Activated CD4-positive, alpha-beta memory T cell treated with anti-CD3 and anti-CD28 coated beads, Interleukin-2, amount 10 ng/mL, durations not matched to agents 7 days and 5 days (primary cell): ENCODE data around the gene CNTNAP2. TPM values are rescaled to one million over a fixed set of nuclear protein-coding genes. Genes with fewer than 3 reads are reported as not detected.
"Not testable (repeated sequence)": the region's sequence is repeated elsewhere in the genome, so short reads cannot be mapped to it uniquely, and the experiment has no call there.

Source experiments
- CTCF ChIA-PET: fragments of 350-600 bp; sonication (Branson Sonifier 250); formaldehyde crosslinking; loops from one replicate; lab custom pipeline; 2021; ENCODE audit warnings: antibody characterized with exemption, inconsistent platforms; lab: Charles Lee
- POLR2A ChIA-PET: fragments of 350-600 bp; sonication (Branson Sonifier 250); formaldehyde crosslinking; loops from one replicate; lab custom pipeline; 2021; ENCODE audit warnings: antibody characterized with exemption; lab: Charles Lee
- DNase-seq: peaks from one replicate; pipeline ENCODE4 v3.0.0-alpha.2; 2020
- H3K27ac Mint-ChIP-seq: one replicate; pipeline ENCODE4 v1.8.0; 2021; ENCODE audit warnings: mild to moderate bottlenecking, mixed read lengths
- H3K27me3 Mint-ChIP-seq: one replicate; pipeline ENCODE4 v1.8.0; 2021; ENCODE audit warnings: mixed read lengths
- H3K36me3 Mint-ChIP-seq: one replicate; pipeline ENCODE4 v1.8.0; 2021; ENCODE audit warnings: low read depth, mixed read lengths
- H3K4me1 Mint-ChIP-seq: one replicate; pipeline ENCODE4 v1.8.0; 2021; ENCODE audit warnings: mixed read lengths
- H3K4me3 Mint-ChIP-seq: one replicate; pipeline ENCODE4 v1.8.0; 2021; ENCODE audit warnings: mild to moderate bottlenecking, mixed read lengths
- H3K9me3 Mint-ChIP-seq: one replicate; pipeline ENCODE4 v1.8.0; 2021; ENCODE audit warnings: mixed read lengths
- total RNA-seq, 2 experiments: library from RNA; stranded (reverse); gene quantifications; one replicate each; pipeline ENCODE4 v1.2.3, GENCODE V29; 2021

The CNTNAP2 gene
- total RNA-seq, 2 experiments from 2014 or later = not detected

DNA sequence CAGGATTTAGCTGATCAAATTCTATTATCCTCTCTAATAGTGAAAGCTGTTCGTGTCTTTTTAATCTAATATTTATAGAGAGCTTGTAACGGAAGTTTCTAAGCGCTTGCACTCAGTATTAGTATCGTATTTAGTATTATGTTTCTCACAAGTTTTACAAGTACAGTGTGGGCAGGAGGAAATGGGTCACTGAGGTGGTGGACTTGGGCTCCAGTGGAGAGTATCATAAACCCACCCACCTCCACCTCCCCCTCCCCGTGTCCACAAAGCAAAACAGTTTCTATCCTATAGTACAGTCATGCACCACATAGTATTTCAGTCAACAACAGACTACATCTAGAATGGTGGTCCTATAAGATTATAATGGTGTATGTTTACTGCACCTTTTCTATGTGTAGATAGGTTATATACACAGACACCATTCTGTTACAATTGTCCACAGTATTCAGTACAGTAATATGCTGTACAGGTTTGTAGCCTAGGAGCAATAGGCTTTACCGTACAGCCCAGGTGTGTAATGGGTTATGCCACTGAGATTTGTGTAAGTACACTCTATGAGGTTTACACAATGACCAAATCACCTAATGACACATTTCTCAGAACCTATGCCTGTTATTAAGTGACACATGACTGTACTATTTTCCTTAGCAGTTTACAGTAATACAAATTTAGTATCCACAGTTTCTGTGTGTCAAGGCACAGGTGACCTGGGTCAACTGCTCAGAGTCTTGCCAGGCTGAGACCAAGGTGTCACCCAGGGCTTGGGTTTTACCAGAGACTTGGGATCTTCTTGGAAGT is 1452.7 kb downstream of the CNTNAP2 start:
- ChIA-PET CTCF (no interaction called here), POLR2A (no interaction called here)
- H3K4me3 Mint-ChIP-seq = no peak overlapping the region
- H3K9me3 Mint-ChIP-seq = peaks cover 12% of the 10 kb centered on the region
- no peak for DNase-seq
- H3K27me3 Mint-ChIP-seq = no peaks in the 10 kb centered on the region
- H3K27ac Mint-ChIP-seq = no peak overlapping the region
- no peaks in the 10 kb centered on the region for H3K36me3 Mint-ChIP-seq
- H3K4me1 Mint-ChIP-seq = no peaks in the 10 kb centered on the region

GRCh38 chr7:147570390-147570789 is 1453.8 kb downstream of the CNTNAP2 start:
- ChIA-PET CTCF (no interaction called here), POLR2A (no interaction called here)
- Mint-ChIP-seq H3K27ac (no peak overlapping the region), H3K4me3 (no peak overlapping the region), H3K4me1 (no peaks in the 10 kb centered on the region), H3K36me3 (no peaks in the 10 kb centered on the region), H3K9me3 (peaks cover 10% of the 10 kb centered on the region), H3K27me3 (no peaks in the 10 kb centered on the region)
- no peak for DNase-seq

- ChIA-PET CTCF (no interaction called here), POLR2A (no interaction called here)
- H3K27me3 Mint-ChIP-seq = no peaks in the 10 kb centered on the region
- DNase-seq = no peak
- no peaks in the 10 kb centered on the region for H3K4me1 Mint-ChIP-seq
- peaks cover 10% of the 10 kb centered on the region for H3K9me3 Mint-ChIP-seq
- H3K36me3 Mint-ChIP-seq = no peaks in the 10 kb centered on the region
- H3K27ac Mint-ChIP-seq = no peak overlapping the region
- no peak overlapping the region for H3K4me3 Mint-ChIP-seq
Observed at GRCh38 chr7:147571436-147572185, 1455.0 kb downstream of the CNTNAP2 start.

DNA sequence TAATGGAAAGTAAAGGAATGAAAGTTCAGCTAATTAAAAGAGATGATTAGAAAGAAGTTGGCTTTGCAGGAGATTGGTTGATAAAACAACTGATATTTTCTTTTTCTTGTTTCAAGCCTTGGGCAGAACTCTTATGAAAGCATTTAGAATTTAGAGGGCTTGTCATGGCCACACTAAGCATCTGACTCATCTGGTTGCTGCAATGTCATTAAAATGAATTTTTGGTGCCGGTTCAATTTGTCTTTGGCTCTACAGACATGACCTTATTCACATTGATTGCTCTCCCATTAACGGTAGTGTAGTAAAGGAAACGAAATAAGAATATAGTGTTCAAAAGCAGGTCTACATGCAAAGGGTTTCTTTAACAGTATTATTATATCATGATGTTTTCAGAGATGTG is 1461.6 kb downstream of the CNTNAP2 start:
- H3K27me3 Mint-ChIP-seq = no peaks in the 10 kb centered on the region
- ChIA-PET POLR2A (no interaction called here), CTCF (no interaction called here)
- H3K36me3 Mint-ChIP-seq = no peaks in the 10 kb centered on the region
- no peak for DNase-seq
- H3K4me3 Mint-ChIP-seq = no peak overlapping the region
- H3K27ac Mint-ChIP-seq = no peak overlapping the region
- no peaks in the 10 kb centered on the region for H3K9me3 Mint-ChIP-seq
- no peaks in the 10 kb centered on the region for H3K4me1 Mint-ChIP-seq

- Mint-ChIP-seq H3K4me1 (no peaks in the 10 kb centered on the region), H3K36me3 (no peaks in the 10 kb centered on the region), H3K27me3 (no peaks in the 10 kb centered on the region), H3K4me3 (no peak overlapping the region), H3K9me3 (no peaks in the 10 kb centered on the region), H3K27ac (no peak overlapping the region)
- CTCF ChIA-PET = no interaction called here
- no peak for DNase-seq
- POLR2A ChIA-PET = no interaction called here
Observed at GRCh38 chr7:147579148-147579547, 1462.5 kb downstream of the CNTNAP2 start.

DNA sequence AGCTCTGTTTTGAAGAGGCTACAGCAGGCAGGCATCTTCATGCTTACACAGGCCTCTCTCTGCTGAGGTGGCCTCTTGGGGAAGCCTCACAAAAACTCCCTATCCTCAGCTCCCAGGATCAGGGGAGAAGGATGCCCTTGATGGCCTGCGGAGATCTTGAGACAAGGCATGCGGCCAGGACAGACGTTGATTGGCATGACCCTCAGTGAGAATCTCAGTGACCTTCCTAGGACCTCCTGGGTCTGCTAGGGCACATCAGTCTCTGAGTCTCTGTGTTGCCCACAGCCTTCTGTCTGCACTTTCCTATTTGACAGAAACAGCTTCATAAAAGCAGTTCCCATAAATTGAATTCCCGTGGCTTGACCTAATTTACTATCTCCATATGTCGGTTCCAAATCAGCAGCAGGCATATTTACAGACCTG is 1468.2 kb downstream of the CNTNAP2 start:
- H3K27me3 Mint-ChIP-seq = no peaks in the 10 kb centered on the region
- DNase-seq = no peak
- H3K36me3 Mint-ChIP-seq = no peaks in the 10 kb centered on the region
- no peaks in the 10 kb centered on the region for H3K4me1 Mint-ChIP-seq
- H3K4me3 Mint-ChIP-seq = no peak overlapping the region
- ChIA-PET CTCF (no interaction called here), POLR2A (no interaction called here)
- no peak overlapping the region for H3K27ac Mint-ChIP-seq
- H3K9me3 Mint-ChIP-seq = no peaks in the 10 kb centered on the region

DNA sequence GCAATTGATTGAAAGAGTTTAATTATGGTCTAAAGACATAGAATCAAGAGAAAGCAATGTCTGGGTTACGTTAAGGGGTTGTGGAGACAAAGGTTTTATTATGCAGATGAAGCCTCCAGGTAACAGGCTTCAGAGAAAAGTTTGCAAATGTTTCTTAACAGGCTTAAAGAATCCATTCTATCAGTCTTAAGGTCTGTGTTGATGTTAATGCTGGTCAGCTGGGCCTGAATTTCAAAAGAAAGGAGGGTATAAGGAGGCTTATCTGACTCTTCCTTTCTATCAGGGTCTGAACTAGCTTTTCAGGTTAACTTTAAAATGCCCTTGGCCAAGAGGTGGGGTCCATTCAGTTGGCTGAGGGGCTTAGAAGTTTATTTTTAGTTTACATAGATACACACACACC is 1469.5 kb downstream of the CNTNAP2 start:
- no peak overlapping the region for H3K27ac Mint-ChIP-seq
- POLR2A ChIA-PET = no interaction called here
- no peaks in the 10 kb centered on the region for H3K36me3 Mint-ChIP-seq
- no peaks in the 10 kb centered on the region for H3K4me1 Mint-ChIP-seq
- H3K9me3 Mint-ChIP-seq = no peaks in the 10 kb centered on the region
- CTCF ChIA-PET = no interaction called here
- no peak for DNase-seq
- H3K4me3 Mint-ChIP-seq = no peak overlapping the region
- H3K27me3 Mint-ChIP-seq = no peaks in the 10 kb centered on the region

DNA sequence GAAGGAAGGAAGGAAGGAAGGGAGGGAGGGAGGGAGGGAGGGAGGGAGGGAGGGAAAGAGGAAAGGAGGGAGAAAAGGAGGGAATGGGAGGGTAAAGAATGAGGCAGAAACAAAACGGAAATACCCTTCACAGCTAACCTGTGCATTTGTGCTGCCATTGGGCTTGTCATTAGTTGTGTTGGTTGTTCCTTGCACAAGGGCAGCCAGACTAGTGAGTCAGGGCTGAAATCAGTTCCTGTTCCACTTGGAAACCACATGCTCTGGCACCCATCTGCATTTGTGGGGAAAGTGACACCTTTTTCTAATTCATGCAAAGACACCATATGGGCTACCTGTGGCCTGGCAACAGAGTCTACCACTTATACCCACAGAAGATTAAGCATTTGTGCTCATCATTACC is 1469.9 kb downstream of the CNTNAP2 start:
- H3K36me3 Mint-ChIP-seq = no peaks in the 10 kb centered on the region
- H3K4me3 Mint-ChIP-seq = no peak overlapping the region
- H3K27ac Mint-ChIP-seq = no peak overlapping the region
- DNase-seq = no peak
- CTCF ChIA-PET = no interaction called here
- H3K9me3 Mint-ChIP-seq = no peaks in the 10 kb centered on the region
- no peaks in the 10 kb centered on the region for H3K4me1 Mint-ChIP-seq
- no peaks in the 10 kb centered on the region for H3K27me3 Mint-ChIP-seq
- POLR2A ChIA-PET = no interaction called here

DNA sequence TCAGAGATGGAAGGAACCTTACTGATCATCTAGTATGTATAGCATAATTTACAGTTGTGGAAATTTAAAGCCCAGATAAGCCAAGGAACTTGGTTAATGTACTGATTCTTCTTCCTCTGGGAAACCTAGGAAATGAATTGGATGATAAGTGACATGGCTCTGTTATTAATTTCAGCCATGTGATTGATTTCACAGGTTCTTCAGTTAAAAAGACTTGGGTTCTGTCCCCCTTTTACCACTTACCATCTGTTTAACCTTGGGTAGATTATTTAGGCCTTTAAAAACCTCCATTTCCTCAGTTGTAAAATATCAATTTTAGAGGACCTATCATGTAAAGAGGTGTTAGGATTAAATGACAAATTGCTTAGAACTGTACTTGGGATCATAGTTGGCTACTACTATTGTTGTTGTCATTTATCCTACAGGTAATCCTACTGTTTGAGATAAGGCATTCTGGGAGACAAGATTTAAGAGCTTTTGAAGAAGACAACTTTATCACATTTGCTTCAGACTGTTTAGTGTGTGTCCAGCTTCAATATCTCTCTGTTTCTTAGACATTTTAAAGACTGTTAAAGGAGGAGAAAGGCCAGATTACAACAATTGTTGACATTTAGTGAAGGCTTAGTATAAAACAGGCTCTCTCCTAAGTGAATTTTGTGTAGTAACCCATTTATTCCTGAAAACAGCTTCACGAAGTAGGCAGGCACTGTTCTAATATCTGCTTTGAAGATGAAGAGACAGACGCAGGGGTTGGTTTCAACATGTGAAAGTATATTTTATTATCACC is 1476.9 kb downstream of the CNTNAP2 start:
- no peaks in the 10 kb centered on the region for H3K36me3 Mint-ChIP-seq
- no peaks in the 10 kb centered on the region for H3K4me1 Mint-ChIP-seq
- peaks cover 7% of the 10 kb centered on the region for H3K9me3 Mint-ChIP-seq
- H3K27ac Mint-ChIP-seq = no peak overlapping the region
- ChIA-PET CTCF (no interaction called here), POLR2A (no interaction called here)
- no peaks in the 10 kb centered on the region for H3K27me3 Mint-ChIP-seq
- H3K4me3 Mint-ChIP-seq = no peak overlapping the region
- no peak for DNase-seq

- Mint-ChIP-seq H3K27ac (no peak overlapping the region), H3K36me3 (no peaks in the 10 kb centered on the region), H3K4me1 (no peaks in the 10 kb centered on the region), H3K27me3 (no peaks in the 10 kb centered on the region), H3K9me3 (peaks cover 14% of the 10 kb centered on the region), H3K4me3 (no peak overlapping the region)
- ChIA-PET POLR2A (no interaction called here), CTCF (no interaction called here)
- DNase-seq = no peak
Observed at GRCh38 chr7:147595042-147595441, 1478.4 kb downstream of the CNTNAP2 start.

DNA sequence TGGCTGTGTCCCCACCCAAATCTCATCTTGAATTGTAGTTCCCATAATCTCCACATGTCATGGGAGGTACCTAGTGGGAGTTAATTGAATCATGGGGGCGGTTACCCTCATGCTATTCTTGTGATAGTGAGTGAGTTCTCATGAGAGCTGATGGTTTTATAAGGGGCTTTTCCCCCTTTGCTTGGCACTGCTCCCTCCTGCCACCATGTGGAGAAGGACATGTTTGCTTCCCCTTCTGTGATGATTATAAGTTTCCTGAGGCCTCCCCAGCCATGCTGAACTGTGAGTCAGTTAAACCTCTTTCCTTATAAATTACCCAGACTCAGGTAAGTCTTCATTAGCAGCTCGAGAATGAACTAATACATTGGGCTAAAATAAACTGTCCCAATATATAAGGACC is 1482.1 kb downstream of the CNTNAP2 start:
- H3K4me1 Mint-ChIP-seq, POLR2A ChIA-PET: not testable (repeated sequence)

GRCh38 chr7:147605323-147605722 is 1488.7 kb downstream of the CNTNAP2 start:
- Mint-ChIP-seq H3K9me3 (peaks cover 7% of the 10 kb centered on the region), H3K27me3 (no peaks in the 10 kb centered on the region), H3K4me3 (no peak overlapping the region), H3K36me3 (no peaks in the 10 kb centered on the region), H3K4me1 (no peaks in the 10 kb centered on the region), H3K27ac (no peak overlapping the region)
- no peak for DNase-seq
- ChIA-PET CTCF (no interaction called here), POLR2A (no interaction called here)

More for the DNA sequence above, 1482.1 kb downstream of the CNTNAP2 start:
- H3K36me3 Mint-ChIP-seq, CTCF ChIA-PET, H3K27ac Mint-ChIP-seq, H3K4me3 Mint-ChIP-seq, DNase-seq, H3K27me3 Mint-ChIP-seq: not testable (repeated sequence)
- H3K9me3 Mint-ChIP-seq = peaks cover 19% of the 10 kb centered on the region

- Mint-ChIP-seq H3K27ac (no peak overlapping the region), H3K27me3 (no peaks in the 10 kb centered on the region), H3K4me1 (no peaks in the 10 kb centered on the region), H3K9me3 (peaks cover 5% of the 10 kb centered on the region), H3K4me3 (no peak overlapping the region), H3K36me3 (no peaks in the 10 kb centered on the region)
- CTCF ChIA-PET = no interaction called here
- POLR2A ChIA-PET = no interaction called here
- DNase-seq = no peak
Observed at GRCh38 chr7:147607157-147607800, 1490.7 kb downstream of the CNTNAP2 start.
